Measurements from ENCODE around the gene OR2F1. TPM values are rescaled to one million over a fixed set of nuclear protein-coding genes. Genes with fewer than 3 reads are reported as not detected.
A peak's percentile ranks its signal among the peaks of the same experiment; 100 is the strongest.

The OR2F1 gene
- total RNA-seq, 1 donor from 2014 or later, result not detected

GRCh38 chr7:143938379-143939243, 16.0 kb upstream of the OR2F1 start:
- Mint-ChIP-seq H3K27ac (ENCODE audit: unreplicated experiment) (no peak overlapping the region), H3K4me1 (ENCODE audit: low read depth) (peaks cover 41% of the 10 kb centered on the region), H3K36me3 (ENCODE audit: low read depth) (no peaks in the 10 kb centered on the region), H3K27me3 (ENCODE audit: low read depth) (no peaks in the 10 kb centered on the region), H3K9me3 (ENCODE audit: low read depth) (no peaks in the 10 kb centered on the region), H3K4me3 (ENCODE audit: unreplicated experiment) (no peak overlapping the region)
- TF ChIP-seq CTCF (IDR thresholded peaks at IDR 0.05), result no peak
- DNase-seq (ENCODE audit: low spot score), result no peak

DNA sequence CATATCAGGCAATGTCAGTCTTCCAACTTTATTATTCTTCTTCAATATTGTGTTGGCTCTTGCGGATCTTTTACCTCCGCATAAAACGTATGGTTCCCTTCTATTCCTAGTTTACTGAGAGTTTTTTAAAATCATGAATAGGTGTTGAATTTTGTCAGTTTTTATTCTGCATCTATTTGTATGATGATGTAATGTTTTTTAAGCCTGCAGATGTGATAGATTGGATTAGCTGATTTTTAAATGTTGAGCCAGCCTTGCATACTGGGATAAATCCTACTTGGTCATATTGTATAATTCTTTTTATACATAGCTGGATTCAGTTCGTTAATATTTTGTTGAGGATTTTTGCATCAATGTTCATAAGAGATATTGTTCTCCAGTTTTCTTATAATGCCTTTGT, 9.2 kb upstream of the OR2F1 start:
- H3K27me3 Mint-ChIP-seq (ENCODE audit: low read depth), result peaks cover 7% of the 10 kb centered on the region
- H3K36me3 Mint-ChIP-seq (ENCODE audit: low read depth), result peaks cover 7% of the 10 kb centered on the region
- no peak for TF ChIP-seq CTCF (IDR thresholded peaks at IDR 0.05)
- no peak for DNase-seq (ENCODE audit: low spot score)
- H3K27ac Mint-ChIP-seq (ENCODE audit: unreplicated experiment), result no peak overlapping the region
- no peak overlapping the region for H3K4me3 Mint-ChIP-seq (ENCODE audit: unreplicated experiment)
- peaks cover 20% of the 10 kb centered on the region for H3K4me1 Mint-ChIP-seq (ENCODE audit: low read depth)
- H3K9me3 Mint-ChIP-seq (ENCODE audit: low read depth), result peaks cover 22% of the 10 kb centered on the region

DNA sequence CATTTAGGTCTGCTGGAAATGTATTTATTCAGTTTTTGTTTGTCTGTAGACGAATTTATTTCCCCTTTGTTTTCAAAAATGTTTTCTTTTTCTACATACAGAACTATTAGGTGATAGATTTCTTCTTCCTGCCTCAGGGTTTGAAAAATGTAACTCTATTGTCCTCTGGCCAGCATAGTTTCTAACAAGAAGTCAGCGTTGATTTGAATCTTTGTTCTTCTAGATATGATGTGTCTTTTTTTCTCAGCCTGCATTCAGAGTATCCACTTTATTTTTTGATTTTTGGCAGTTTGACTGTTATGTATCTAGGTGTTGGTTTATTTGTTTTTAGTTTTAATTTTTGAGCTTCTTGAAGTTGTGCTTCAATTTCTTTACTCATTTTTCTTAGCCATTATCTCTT, 7.5 kb upstream of the OR2F1 start:
- H3K27ac Mint-ChIP-seq (ENCODE audit: unreplicated experiment), result no peak overlapping the region

DNA sequence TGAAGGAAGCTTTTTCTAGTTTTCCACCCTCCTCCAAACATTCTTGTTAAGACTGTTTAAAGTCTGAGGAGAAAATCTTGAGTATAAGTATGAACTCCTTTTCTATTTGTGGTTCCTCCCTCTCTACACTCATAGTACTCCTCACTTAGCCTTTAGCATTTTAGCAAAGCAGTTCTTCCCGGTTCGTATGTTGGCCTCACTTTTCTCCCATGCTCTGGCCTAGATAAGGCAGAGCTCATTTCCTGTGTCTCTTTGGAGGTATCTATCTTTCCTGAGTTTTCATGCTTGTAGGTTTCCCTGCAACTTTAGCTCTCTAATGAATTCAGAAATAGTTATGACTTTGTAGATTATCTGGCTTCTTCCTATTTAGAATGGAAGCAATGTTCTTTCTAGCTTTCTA, 5.9 kb upstream of the OR2F1 start:
- Mint-ChIP-seq H3K9me3 (ENCODE audit: low read depth) (peaks cover 22% of the 10 kb centered on the region), H3K27ac (ENCODE audit: unreplicated experiment) (no peak overlapping the region), H3K36me3 (ENCODE audit: low read depth) (peaks cover 7% of the 10 kb centered on the region), H3K4me3 (ENCODE audit: unreplicated experiment) (no peak overlapping the region), H3K4me1 (ENCODE audit: low read depth) (peaks cover 27% of the 10 kb centered on the region), H3K27me3 (ENCODE audit: low read depth) (peaks cover 7% of the 10 kb centered on the region)
- TF ChIP-seq CTCF (IDR thresholded peaks at IDR 0.05), result no peak
- DNase-seq (ENCODE audit: low spot score), result no peak

More for the DNA sequence above, 7.5 kb upstream of the OR2F1 start:
- TF ChIP-seq CTCF (IDR thresholded peaks at IDR 0.05), result no peak
- Mint-ChIP-seq H3K27me3 (ENCODE audit: low read depth) (peaks cover 7% of the 10 kb centered on the region), H3K4me1 (ENCODE audit: low read depth) (peaks cover 15% of the 10 kb centered on the region), H3K9me3 (ENCODE audit: low read depth) (peaks cover 22% of the 10 kb centered on the region), H3K4me3 (ENCODE audit: unreplicated experiment) (no peak overlapping the region), H3K36me3 (ENCODE audit: low read depth) (peaks cover 7% of the 10 kb centered on the region)
- no peak for DNase-seq (ENCODE audit: low spot score)

DNA sequence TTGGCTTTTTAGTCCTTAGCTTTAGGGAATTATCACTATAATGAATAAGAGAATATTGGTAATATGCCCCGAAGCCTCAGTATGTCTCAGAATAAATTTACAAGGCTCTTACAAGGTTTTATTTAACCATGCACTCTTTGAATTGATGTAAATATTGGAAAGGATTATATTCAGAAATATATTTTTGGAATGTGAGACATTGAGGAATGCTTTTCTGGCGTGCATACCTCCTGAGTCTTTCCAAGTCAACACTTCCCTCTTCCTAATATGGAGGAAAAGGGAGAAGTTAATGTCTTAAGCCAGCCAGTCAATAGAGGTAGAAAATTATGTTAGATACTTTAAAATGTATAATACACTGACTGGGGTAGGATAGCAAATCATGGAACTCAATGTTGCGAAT, 1.2 kb upstream of the OR2F1 start:
- Mint-ChIP-seq H3K27ac (ENCODE audit: unreplicated experiment) (peak overlapping the region; percentile 76), H3K9me3 (ENCODE audit: low read depth) (peaks cover 2% of the 10 kb centered on the region), H3K36me3 (ENCODE audit: low read depth) (no peaks in the 10 kb centered on the region), H3K4me3 (ENCODE audit: unreplicated experiment) (no peak overlapping the region), H3K4me1 (ENCODE audit: low read depth) (peaks cover 38% of the 10 kb centered on the region), H3K27me3 (ENCODE audit: low read depth) (peaks cover 12% of the 10 kb centered on the region)
- no peak for TF ChIP-seq CTCF (IDR thresholded peaks at IDR 0.05)
- no peak for DNase-seq (ENCODE audit: low spot score)

All from chondrocyte (in vitro differentiated cells).